ENCODE data around the gene ADARB1.

DNA sequence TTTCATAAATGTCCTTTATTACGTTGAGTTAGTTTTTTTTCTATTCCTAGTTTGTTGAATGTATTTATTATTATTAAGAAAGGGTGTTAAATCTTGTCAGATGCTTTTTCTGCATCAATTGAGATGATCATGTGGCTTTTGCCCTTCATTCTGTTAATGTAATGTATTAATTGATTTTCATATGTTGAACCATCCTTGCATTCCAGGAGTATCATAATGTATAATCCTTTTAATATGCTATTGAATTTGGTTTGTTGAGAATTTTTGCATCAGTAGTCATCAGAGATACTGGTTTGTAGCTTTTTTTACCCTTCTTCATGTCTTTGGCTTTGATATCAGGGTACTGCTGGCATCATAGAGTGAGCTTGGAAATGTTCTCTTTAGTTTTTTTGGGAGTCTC is 113.3 kb downstream of the ADARB1 start:
- TF ChIP-seq CTCF (conservative IDR thresholded peaks at IDR 0.05) (no peak), ZFX (IDR thresholded peaks at IDR 0.05) (no peak)

Data from C4-2B (cell line).